ENCODE measurements around the gene COL23A1. TPM values are rescaled to one million over a fixed set of nuclear protein-coding genes. Genes with fewer than 3 reads are reported as not detected.

Gene COL23A1
- total and polyA plus RNA-seq, 8 donors, result 0.52 to 9.5 (median 7.5) TPM

DNA sequence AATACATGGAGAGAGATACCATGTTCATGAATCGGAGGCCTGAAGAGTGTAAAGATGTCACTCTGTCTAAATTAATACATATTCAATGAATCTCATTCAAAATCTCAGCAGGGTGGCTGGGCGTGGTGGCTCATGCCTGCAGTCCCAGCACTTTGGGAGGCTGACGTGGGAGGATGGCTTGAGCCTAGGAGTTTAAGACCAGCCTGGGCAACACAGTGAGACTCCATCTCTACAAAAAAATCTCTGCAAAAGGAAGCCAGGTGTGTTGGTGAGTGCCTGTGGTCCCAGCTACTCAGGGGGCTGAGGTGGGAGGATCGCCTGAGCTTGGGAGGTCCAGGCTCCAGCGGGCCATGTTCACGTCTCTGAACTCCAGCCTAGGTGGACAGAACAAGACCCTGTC, 49.7 kb downstream of the COL23A1 start:
- peaks cover 0 to 29% of the 10 kb centered on the region in 2 donors for H3K4me1 ChIP-seq
- intact Hi-C loops (cut with DNase I), result no loop called here
- no peaks in the 10 kb centered on the region for H3K27me3 ChIP-seq
- H3K27ac ChIP-seq, result no peak overlapping the region
- TF ChIP-seq, protein P1, sequence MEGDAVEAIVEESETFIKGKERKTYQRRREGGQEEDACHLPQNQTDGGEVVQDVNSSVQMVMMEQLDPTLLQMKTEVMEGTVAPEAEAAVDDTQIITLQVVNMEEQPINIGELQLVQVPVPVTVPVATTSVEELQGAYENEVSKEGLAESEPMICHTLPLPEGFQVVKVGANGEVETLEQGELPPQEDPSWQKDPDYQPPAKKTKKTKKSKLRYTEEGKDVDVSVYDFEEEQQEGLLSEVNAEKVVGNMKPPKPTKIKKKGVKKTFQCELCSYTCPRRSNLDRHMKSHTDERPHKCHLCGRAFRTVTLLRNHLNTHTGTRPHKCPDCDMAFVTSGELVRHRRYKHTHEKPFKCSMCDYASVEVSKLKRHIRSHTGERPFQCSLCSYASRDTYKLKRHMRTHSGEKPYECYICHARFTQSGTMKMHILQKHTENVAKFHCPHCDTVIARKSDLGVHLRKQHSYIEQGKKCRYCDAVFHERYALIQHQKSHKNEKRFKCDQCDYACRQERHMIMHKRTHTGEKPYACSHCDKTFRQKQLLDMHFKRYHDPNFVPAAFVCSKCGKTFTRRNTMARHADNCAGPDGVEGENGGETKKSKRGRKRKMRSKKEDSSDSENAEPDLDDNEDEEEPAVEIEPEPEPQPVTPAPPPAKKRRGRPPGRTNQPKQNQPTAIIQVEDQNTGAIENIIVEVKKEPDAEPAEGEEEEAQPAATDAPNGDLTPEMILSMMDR (IDR thresholded peaks at IDR 0.05), result no peak
- H3K36me3 ChIP-seq, result no peaks in the 10 kb centered on the region
- DNase-seq, result no peak
- H3K4me3 ChIP-seq, result no peak overlapping the region
- ATAC-seq, result no peak
- no peaks in the 10 kb centered on the region for H3K9me3 ChIP-seq

GRCh38 chr5:178538741-178539229, 51.4 kb downstream of the COL23A1 start:
- peak in 1 of 4 donors; percentile 13 for DNase-seq
- TF ChIP-seq, protein P1 (IDR thresholded peaks at IDR 0.05), result no peak
- ATAC-seq, result peak; percentile 35
- Histone ChIP-seq H3K9me3 (no peaks in the 10 kb centered on the region), H3K36me3 (no peaks in the 10 kb centered on the region), H3K4me3 (no peak overlapping the region), H3K4me1 (peaks cover 0 to 39% of the 10 kb centered on the region in 2 donors), H3K27ac (no peak overlapping the region), H3K27me3 (no peaks in the 10 kb centered on the region)
- intact Hi-C loops (cut with DNase I), result no loop called here

DNA sequence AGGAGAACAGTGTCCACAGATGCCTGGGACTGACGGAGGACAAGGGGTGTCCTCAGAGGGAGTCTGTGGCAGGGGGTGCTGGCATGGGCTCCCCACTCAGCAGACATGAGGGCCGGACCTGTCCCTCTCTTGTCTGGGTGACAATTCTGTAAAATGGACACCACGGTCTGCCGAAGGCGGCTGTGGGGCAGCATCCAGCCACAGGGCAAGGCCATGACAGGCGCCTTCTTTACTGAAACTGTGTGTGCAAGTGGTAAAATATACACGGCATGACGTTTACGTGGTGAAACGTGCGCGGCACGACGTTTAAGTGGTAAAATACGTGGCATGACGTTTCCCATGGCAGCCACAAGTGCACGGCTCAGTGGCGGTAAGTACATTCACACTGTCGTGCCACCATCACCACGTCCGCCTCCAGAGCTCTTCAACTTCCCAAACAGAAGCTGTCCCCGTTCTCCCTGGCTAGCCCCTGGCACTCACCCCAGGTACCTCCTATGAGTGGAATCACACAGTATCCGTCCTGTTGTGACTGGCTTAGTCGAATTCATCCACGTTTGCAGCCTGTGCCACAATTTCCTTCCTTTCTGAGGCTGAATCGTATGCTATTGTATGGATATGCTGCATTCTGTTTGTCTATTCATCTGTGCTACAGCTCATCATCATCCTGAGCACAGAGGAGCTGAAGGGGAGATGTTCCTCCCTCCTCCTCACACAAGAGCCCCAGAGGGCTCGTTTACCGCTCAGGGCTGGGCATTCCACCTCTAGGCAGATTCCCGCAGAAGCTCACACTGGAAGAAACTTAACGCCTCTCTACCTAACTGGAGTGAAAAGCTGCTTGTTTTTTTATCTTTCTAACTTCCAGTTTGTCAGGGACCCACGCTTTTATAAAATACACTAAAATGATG, 52.5 kb downstream of the COL23A1 start:
- TF ChIP-seq, protein P1 (IDR thresholded peaks at IDR 0.05), result no peak
- Histone ChIP-seq H3K36me3 (no peaks in the 10 kb centered on the region), H3K4me1 (peaks cover 0 to 40% of the 10 kb centered on the region in 2 donors), H3K27ac (no peak overlapping the region), H3K9me3 (no peaks in the 10 kb centered on the region), H3K27me3 (no peaks in the 10 kb centered on the region), H3K4me3 (no peak overlapping the region)
- intact Hi-C loops (cut with DNase I), result no loop called here
- ATAC-seq (no peak), DNase-seq (peak in 1 of 4 donors; percentile 62)

DNA sequence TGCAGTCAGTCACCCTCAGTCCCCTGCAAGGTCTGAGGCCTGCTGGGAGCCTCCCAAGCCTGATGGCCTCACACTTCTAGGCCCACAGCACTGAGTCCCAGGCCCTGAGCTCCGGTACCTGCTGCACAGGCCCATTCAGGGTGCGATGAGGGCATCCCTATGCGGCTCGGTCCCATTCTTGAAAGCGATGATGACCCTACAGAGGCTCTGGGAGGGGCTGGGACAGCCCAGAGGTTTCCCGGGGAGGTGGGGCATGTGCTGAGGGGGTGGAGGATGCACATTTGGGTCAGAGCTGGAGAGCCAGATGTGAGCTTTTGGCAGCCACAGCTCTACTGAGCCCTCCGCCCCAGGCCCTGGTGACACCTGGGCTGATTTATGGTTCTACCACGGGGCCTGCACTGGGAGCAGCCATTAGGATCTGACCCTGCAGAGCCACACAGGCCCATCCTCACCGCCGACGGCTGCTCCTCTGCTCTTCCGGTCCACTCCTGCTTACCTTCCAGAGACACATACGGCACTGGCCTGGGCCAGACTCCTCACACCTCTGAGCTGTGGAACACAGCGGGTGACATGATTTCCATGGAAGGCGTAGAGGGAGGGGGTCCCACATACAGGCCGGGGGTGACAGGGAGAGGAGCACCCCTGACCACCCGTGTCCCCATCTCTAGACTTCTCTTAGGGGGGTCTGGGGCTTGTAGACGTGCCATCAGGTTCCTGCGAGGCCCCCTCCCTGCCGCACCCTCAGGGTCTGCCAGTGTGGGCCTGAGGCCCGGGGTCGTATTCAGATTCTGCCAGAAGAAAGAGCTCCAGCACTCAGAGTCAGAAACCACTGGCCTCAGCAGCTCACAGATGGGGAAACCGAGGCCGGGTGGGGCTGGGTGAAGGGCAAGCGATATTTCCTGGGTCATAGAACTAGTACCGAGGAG, 53.4 kb downstream of the COL23A1 start:
- H3K4me1 ChIP-seq, result peaks cover 0 to 42% of the 10 kb centered on the region in 2 donors
- H3K27me3 ChIP-seq, result no peaks in the 10 kb centered on the region
- TF ChIP-seq, protein P1 (IDR thresholded peaks at IDR 0.05), result no peak
- intact Hi-C loops (cut with DNase I), result no loop called here
- no peak overlapping the region for H3K27ac ChIP-seq
- peak in 1 of 4 donors; percentile 57 for DNase-seq
- H3K9me3 ChIP-seq, result no peaks in the 10 kb centered on the region
- H3K36me3 ChIP-seq, result no peaks in the 10 kb centered on the region
- ATAC-seq, result no peak
- no peak overlapping the region for H3K4me3 ChIP-seq
